ENCODE measurements around the gene MTHFD1L.

DNA sequence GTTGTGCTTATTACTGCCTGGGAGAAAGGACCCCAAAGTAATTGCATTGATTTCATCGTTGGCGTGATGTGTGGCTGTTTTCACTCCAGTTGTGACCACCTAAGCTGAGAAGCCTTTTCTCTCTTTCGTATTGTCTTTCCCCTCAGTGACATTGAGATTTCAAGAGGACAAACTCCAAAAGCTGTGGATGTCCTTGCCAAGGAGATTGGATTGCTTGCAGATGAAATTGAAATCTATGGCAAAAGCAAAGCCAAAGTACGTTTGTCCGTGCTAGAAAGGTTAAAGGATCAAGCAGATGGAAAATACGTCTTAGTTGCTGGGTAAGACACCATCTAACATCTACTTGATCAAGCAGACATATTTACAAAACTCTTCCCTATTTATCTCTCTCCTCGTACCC, 60.5 kb downstream of the MTHFD1L start:
- TF ChIP-seq, protein P1, sequence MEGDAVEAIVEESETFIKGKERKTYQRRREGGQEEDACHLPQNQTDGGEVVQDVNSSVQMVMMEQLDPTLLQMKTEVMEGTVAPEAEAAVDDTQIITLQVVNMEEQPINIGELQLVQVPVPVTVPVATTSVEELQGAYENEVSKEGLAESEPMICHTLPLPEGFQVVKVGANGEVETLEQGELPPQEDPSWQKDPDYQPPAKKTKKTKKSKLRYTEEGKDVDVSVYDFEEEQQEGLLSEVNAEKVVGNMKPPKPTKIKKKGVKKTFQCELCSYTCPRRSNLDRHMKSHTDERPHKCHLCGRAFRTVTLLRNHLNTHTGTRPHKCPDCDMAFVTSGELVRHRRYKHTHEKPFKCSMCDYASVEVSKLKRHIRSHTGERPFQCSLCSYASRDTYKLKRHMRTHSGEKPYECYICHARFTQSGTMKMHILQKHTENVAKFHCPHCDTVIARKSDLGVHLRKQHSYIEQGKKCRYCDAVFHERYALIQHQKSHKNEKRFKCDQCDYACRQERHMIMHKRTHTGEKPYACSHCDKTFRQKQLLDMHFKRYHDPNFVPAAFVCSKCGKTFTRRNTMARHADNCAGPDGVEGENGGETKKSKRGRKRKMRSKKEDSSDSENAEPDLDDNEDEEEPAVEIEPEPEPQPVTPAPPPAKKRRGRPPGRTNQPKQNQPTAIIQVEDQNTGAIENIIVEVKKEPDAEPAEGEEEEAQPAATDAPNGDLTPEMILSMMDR (IDR thresholded peaks at IDR 0.05), result no peak
- TF ChIP-seq POLR2A (IDR thresholded peaks at IDR 0.05), result no peak

Measured in Peyer's patch (tissue), 4 donors.